Stimulated activated CD4-positive, alpha-beta T cell treated with anti-CD3 and anti-CD28 coated beads, Interleukin-4, amount 100 ng/mL, for 1 hour (primary cell): ENCODE measurements around the gene YY1AP1.
"Not testable (repeated sequence)": the region's sequence is repeated elsewhere in the genome, so short reads cannot be mapped to it uniquely, and the experiment has no call there.

ENCODE experiments used
- DNase-seq: peaks from one replicate; pipeline ENCODE4 v3.0.0-alpha.2; 2020

Gene YY1AP1

GRCh38 chr1:155645034-155645598, 43.5 kb downstream of the YY1AP1 start:
- no peak for DNase-seq

GRCh38 chr1:155643230-155643629, 45.3 kb downstream of the YY1AP1 start:
- no peak for DNase-seq

GRCh38 chr1:155642559-155643180, 45.9 kb downstream of the YY1AP1 start:
- DNase-seq = not testable (repeated sequence)

- no peak for DNase-seq
These were observed 48.2 kb downstream of the YY1AP1 start for GRCh38 chr1:155640367-155640766.

- no peak for DNase-seq
These were observed 52.0 kb downstream of the YY1AP1 start for GRCh38 chr1:155636397-155637153.

GRCh38 chr1:155626428-155626827, 62.1 kb downstream of the YY1AP1 start:
- DNase-seq = not testable (repeated sequence)

GRCh38 chr1:155623357-155623756, 65.2 kb downstream of the YY1AP1 start:
- DNase-seq = no peak

- DNase-seq = no peak
These were observed 66.4 kb downstream of the YY1AP1 start for GRCh38 chr1:155622191-155622590.

GRCh38 chr1:155613226-155613625, 75.3 kb downstream of the YY1AP1 start:
- DNase-seq = not testable (repeated sequence)

GRCh38 chr1:155610257-155610647, 78.3 kb downstream of the YY1AP1 start:
- not testable (repeated sequence) for DNase-seq

- peak; percentile 99 for DNase-seq
These were observed 78.9 kb downstream of the YY1AP1 start, which contains the start of gene MSTO1 for GRCh38 chr1:155609515-155610256. MSTO1 (plus strand) TSS chr1:155610218; CDS start chr1:155610249, 31 bp downstream.
